Activated T-cell treated with anti-CD3 and anti-CD28 coated beads, Interleukin-2, amount 50 U/mL, for 24 hours (primary cell): ENCODE results near the gene NUP107.
"Not testable (repeated sequence)": the region's sequence is repeated elsewhere in the genome, so short reads cannot be mapped to it uniquely, and the experiment has no call there.

Experiments used
- DNase-seq: peaks from one replicate; pipeline ENCODE4 v3.0.0-alpha.2; 2020
- H3K27ac Mint-ChIP-seq: 2 replicates; pipeline ENCODE4 v1.8.0; 2020; ENCODE audit warnings: mild to moderate bottlenecking, mixed read lengths
- H3K27me3 Mint-ChIP-seq: 2 replicates; pipeline ENCODE4 v1.8.0; 2020; ENCODE audit warnings: mixed read lengths
- H3K36me3 Mint-ChIP-seq: 2 replicates; pipeline ENCODE4 v1.8.0; 2020; ENCODE audit warnings: low read depth, mixed read lengths
- H3K4me1 Mint-ChIP-seq: 2 replicates; pipeline ENCODE4 v1.8.0; 2020; ENCODE audit warnings: low read depth, mixed read lengths
- H3K4me3 Mint-ChIP-seq: 2 replicates; pipeline ENCODE4 v1.8.0; 2020; ENCODE audit warnings: mild to moderate bottlenecking, moderate library complexity, mixed read lengths
- H3K9me3 Mint-ChIP-seq: 2 replicates; pipeline ENCODE4 v1.8.0; 2020; ENCODE audit warnings: mixed read lengths

The NUP107 gene

DNA sequence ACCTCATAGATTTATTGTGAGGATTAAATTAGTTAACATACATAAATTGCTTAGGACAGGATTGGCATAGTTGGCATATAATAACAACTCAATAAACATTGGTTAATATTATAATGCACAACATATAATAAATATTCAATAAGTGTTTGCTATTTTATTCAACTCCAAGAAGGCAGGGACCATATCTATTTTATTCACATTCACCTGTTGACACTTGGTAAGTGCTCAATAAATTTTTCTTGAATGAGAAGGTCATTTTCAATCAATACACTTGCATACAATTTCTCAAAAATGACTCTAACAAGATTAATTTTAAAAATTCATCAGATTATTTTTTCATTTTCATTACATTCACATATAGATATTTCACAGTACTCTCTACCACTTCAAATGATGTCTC, 12.4 kb upstream of the NUP107 start:
- Mint-ChIP-seq H3K4me3 (no peak overlapping the region), H3K36me3 (no peaks in the 10 kb centered on the region), H3K27ac (peak overlapping the region; percentile 80), H3K9me3 (no peaks in the 10 kb centered on the region), H3K4me1 (peaks cover 44% of the 10 kb centered on the region), H3K27me3 (no peaks in the 10 kb centered on the region)
- no peak for DNase-seq

- peaks cover 46% of the 10 kb centered on the region for H3K4me1 Mint-ChIP-seq
Measured at GRCh38 chr12:68675101-68675842, 11.5 kb upstream of the NUP107 start.

DNA sequence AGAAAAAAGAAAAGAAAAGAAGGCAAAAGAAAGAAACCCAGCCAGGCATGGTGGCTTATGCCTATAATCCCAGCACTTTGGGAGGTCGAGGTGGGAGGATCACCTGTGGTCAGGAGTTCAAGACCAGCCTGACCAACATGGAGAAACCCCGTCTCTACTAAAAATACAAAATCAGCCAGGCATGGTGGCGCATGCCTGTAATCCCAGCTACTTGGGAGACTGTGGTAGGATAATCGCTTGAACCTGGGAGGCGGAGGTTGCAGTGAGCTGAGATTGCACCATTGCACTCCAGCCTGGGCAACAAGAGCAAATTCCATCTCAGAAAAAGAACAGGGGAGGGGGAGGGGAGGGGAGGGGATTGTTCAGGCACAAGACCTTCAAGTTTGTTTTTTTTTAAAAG, 9.9 kb upstream of the NUP107 start:
- not testable (repeated sequence) for H3K27me3 Mint-ChIP-seq, DNase-seq, H3K36me3 Mint-ChIP-seq, H3K4me3 Mint-ChIP-seq, H3K9me3 Mint-ChIP-seq, H3K27ac Mint-ChIP-seq
- H3K4me1 Mint-ChIP-seq: peaks cover 43% of the 10 kb centered on the region

More at GRCh38 chr12:68675101-68675842, 11.5 kb upstream of the NUP107 start:
- no peaks in the 10 kb centered on the region for H3K27me3 Mint-ChIP-seq
- no peaks in the 10 kb centered on the region for H3K36me3 Mint-ChIP-seq
- H3K4me3 Mint-ChIP-seq: peak overlapping the region; percentile 55
- H3K9me3 Mint-ChIP-seq: no peaks in the 10 kb centered on the region
- DNase-seq: peak; percentile 44
- H3K27ac Mint-ChIP-seq: peak overlapping the region; percentile 80

DNA sequence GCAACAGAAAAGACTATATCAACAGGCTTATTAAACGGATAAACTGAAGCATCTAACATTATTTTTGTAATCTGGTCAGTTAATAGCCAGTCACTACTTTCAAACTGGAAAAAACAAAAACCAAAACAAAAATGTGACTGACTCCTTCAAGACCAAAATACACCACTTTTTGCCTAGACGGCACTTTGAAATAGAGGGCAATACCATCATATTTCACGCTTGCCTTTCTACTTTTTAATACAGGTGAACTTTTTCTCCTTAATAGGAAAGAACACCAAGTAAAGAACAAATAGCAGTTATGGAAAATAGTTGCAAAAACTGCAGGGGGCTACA, 550 bp upstream of the NUP107 start:
- DNase-seq: no peak
- H3K4me3 Mint-ChIP-seq: peak overlapping the region; percentile 98
- H3K4me1 Mint-ChIP-seq: peaks cover 42% of the 10 kb centered on the region
- H3K27me3 Mint-ChIP-seq: no peaks in the 10 kb centered on the region
- H3K27ac Mint-ChIP-seq: peak overlapping the region; percentile 99
- H3K36me3 Mint-ChIP-seq: peaks cover 51% of the 10 kb centered on the region
- no peaks in the 10 kb centered on the region for H3K9me3 Mint-ChIP-seq

GRCh38 chr12:68695454-68695853, 8.7 kb downstream of the NUP107 start:
- H3K27me3 Mint-ChIP-seq: no peaks in the 10 kb centered on the region
- DNase-seq: no peak
- H3K4me1 Mint-ChIP-seq: no peaks in the 10 kb centered on the region
- no peak overlapping the region for H3K27ac Mint-ChIP-seq
- no peaks in the 10 kb centered on the region for H3K9me3 Mint-ChIP-seq
- H3K4me3 Mint-ChIP-seq: no peak overlapping the region
- peaks cover 89% of the 10 kb centered on the region for H3K36me3 Mint-ChIP-seq

GRCh38 chr12:68699486-68699885, 12.7 kb downstream of the NUP107 start:
- H3K4me3 Mint-ChIP-seq: no peak overlapping the region
- H3K27ac Mint-ChIP-seq: no peak overlapping the region
- H3K4me1 Mint-ChIP-seq: no peaks in the 10 kb centered on the region
- H3K36me3 Mint-ChIP-seq: peaks cover 80% of the 10 kb centered on the region
- no peak for DNase-seq
- H3K9me3 Mint-ChIP-seq: no peaks in the 10 kb centered on the region
- H3K27me3 Mint-ChIP-seq: no peaks in the 10 kb centered on the region

- Mint-ChIP-seq H3K27me3 (no peaks in the 10 kb centered on the region), H3K4me3 (no peak overlapping the region), H3K36me3 (peaks cover 76% of the 10 kb centered on the region), H3K4me1 (no peaks in the 10 kb centered on the region), H3K9me3 (no peaks in the 10 kb centered on the region), H3K27ac (no peak overlapping the region)
- DNase-seq: no peak
Measured at GRCh38 chr12:68727776-68728175, 41.0 kb downstream of the NUP107 start.

DNA sequence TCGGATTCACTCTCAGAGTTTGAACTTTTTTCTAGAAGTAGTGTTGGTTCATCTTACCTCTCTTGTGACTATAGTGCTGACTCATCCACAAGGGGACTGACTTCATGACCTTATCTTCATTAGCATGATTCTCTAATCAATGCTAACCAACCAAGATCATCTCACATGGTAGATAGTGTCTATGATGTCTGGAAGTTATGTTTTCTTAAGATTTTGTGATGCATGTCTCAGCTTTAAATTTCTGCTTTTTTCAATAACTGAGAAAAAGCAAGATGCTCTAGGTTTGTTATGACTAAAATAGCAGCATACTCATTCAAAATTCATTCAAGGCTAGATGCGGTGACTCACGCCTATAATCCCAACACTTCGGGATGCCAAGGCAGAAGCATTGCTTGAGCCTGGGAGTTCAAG, 46.9 kb downstream of the NUP107 start:
- peak overlapping the region; percentile 26 for H3K27ac Mint-ChIP-seq
- DNase-seq: no peak
- H3K4me1 Mint-ChIP-seq: no peaks in the 10 kb centered on the region
- no peaks in the 10 kb centered on the region for H3K27me3 Mint-ChIP-seq
- H3K4me3 Mint-ChIP-seq: no peak overlapping the region
- H3K36me3 Mint-ChIP-seq: peaks cover 84% of the 10 kb centered on the region
- no peaks in the 10 kb centered on the region for H3K9me3 Mint-ChIP-seq

GRCh38 chr12:68739891-68740290, 53.1 kb downstream of the NUP107 start:
- Mint-ChIP-seq H3K27me3 (no peaks in the 10 kb centered on the region), H3K4me3 (no peak overlapping the region), H3K9me3 (no peaks in the 10 kb centered on the region), H3K4me1 (peaks cover 3% of the 10 kb centered on the region), H3K36me3 (peaks cover 82% of the 10 kb centered on the region), H3K27ac (no peak overlapping the region)
- no peak for DNase-seq

- Mint-ChIP-seq H3K27me3 (no peaks in the 10 kb centered on the region), H3K9me3 (no peaks in the 10 kb centered on the region), H3K27ac (peak overlapping the region; percentile 19), H3K36me3 (peaks cover 68% of the 10 kb centered on the region), H3K4me3 (no peak overlapping the region), H3K4me1 (peaks cover 24% of the 10 kb centered on the region)
- no peak for DNase-seq
Measured at GRCh38 chr12:68743356-68743755, 56.6 kb downstream of the NUP107 start.

DNA sequence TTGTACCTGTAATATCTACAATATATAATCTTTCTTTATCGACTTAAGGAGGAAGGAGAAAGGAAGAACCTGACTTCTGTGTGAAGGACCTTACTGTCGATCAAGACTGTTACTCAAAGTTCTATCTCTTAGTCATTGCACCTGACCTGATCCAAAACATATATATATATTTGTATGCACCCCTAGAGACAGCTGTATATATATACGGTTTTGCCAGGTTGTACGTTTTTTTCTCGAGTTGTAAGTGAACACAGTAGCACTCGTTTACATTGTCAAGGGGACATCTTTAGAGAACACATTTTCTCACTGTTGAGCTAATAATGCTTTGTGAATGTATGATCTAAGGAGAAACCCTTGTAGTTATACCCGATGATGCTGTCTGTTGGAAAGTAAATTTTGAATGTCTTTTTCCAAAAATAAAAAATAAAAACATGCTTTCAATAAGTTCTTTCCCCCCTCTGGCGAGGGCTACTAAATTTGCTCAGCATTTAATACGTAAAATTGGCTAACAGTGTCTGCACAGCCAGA, 58.7 kb downstream of the NUP107 start:
- H3K9me3 Mint-ChIP-seq: no peaks in the 10 kb centered on the region
- no peaks in the 10 kb centered on the region for H3K27me3 Mint-ChIP-seq
- H3K4me3 Mint-ChIP-seq: peak overlapping the region; percentile 95
- peaks cover 28% of the 10 kb centered on the region for H3K4me1 Mint-ChIP-seq
- peak overlapping the region; percentile 95 for H3K27ac Mint-ChIP-seq
- peaks cover 52% of the 10 kb centered on the region for H3K36me3 Mint-ChIP-seq
- DNase-seq: no peak

DNA sequence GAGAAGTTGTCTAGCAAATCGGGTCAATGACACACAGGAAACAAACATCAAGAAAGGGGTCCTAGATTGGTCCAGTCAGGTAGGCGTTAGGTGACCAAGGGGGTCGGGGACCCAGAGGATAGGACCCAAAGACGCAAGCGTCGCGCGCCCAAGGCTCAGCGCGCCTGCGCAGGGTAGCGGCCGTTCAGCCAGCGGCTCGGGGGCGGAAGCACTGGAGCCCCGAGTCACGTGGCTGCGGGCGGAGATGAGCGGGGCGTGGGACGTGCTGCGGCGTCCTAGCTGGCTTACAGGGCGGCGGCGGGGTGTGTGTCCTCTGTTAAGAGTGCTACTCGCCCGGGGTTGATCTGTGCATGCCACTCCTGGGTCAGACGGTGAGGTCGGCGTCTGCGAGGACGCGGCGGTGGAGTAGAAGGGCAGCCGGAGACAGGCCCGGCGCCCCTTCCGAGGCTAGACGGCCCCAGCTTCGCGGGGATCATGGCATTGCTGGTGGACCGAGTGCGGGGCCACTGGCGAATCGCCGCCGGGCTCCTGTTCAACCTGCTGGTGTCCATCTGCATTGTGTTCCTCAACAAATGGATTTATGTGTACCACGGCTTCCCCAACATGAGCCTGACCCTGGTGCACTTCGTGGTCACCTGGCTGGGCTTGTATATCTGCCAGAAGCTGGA, 59.3 kb downstream of the NUP107 start, which contains the start of gene SLC35E3:
TSS of gene SLC35E3 (plus strand) at position 273 of the 668 bp plus-strand sequence. CDS start at position 475, 202 bp downstream.
- peaks cover 53% of the 10 kb centered on the region for H3K36me3 Mint-ChIP-seq
- H3K4me1 Mint-ChIP-seq: peaks cover 28% of the 10 kb centered on the region
- H3K4me3 Mint-ChIP-seq: peak within 1 kb of the TSS; percentile 95
- H3K27ac Mint-ChIP-seq: peak within 1 kb of the TSS; percentile 95
- DNase-seq: peak; percentile 93
- H3K9me3 Mint-ChIP-seq: no peaks in the 10 kb centered on the region
- no peaks in the 10 kb centered on the region for H3K27me3 Mint-ChIP-seq

GRCh38 chr12:68746572-68747180, 59.9 kb downstream of the NUP107 start:
- no peaks in the 10 kb centered on the region for H3K9me3 Mint-ChIP-seq
- H3K27ac Mint-ChIP-seq: peak overlapping the region; percentile 95
- peak; percentile 58 for DNase-seq
- no peaks in the 10 kb centered on the region for H3K27me3 Mint-ChIP-seq
- peaks cover 53% of the 10 kb centered on the region for H3K36me3 Mint-ChIP-seq
- H3K4me1 Mint-ChIP-seq: peaks cover 28% of the 10 kb centered on the region
- H3K4me3 Mint-ChIP-seq: peak overlapping the region; percentile 95

- no peak for DNase-seq
- peaks cover 25% of the 10 kb centered on the region for H3K4me1 Mint-ChIP-seq
- H3K4me3 Mint-ChIP-seq: no peak overlapping the region
- no peaks in the 10 kb centered on the region for H3K9me3 Mint-ChIP-seq
- H3K27me3 Mint-ChIP-seq: no peaks in the 10 kb centered on the region
- no peak overlapping the region for H3K27ac Mint-ChIP-seq
- peaks cover 50% of the 10 kb centered on the region for H3K36me3 Mint-ChIP-seq
Measured at GRCh38 chr12:68749443-68749842, 62.7 kb downstream of the NUP107 start.

- peaks cover 51% of the 10 kb centered on the region for H3K36me3 Mint-ChIP-seq
- DNase-seq: no peak
- peaks cover 25% of the 10 kb centered on the region for H3K4me1 Mint-ChIP-seq
- H3K27me3 Mint-ChIP-seq: no peaks in the 10 kb centered on the region
- no peak overlapping the region for H3K27ac Mint-ChIP-seq
- H3K4me3 Mint-ChIP-seq: no peak overlapping the region
- H3K9me3 Mint-ChIP-seq: no peaks in the 10 kb centered on the region
Measured at GRCh38 chr12:68749861-68750260, 63.1 kb downstream of the NUP107 start.
